GM23338 (cell line): Measurements from ENCODE around the gene LEPR.

Source experiments
- CREB1 ChIP-seq: fragments of 250-450 bp; sonication (Bioruptor Pico); IDR thresholded peaks from 2 replicates; pipeline ENCODE4 v1.5.0; 2020; ENCODE audit warnings: low read depth, mild to moderate bottlenecking, moderate library complexity
- CTCF ChIP-seq, 2 experiments: fragments of 200-600 bp in 1 of 2; sonication (generic) in 1 of 2; conservative IDR thresholded peaks; 2 replicates each; pipeline versions ENCODE4 v1.5.1 to v1.6.1; 2016 to 2017; ENCODE audit warnings: antibody characterized with exemption in 2 of 2, low read depth in 2 of 2, mild to moderate bottlenecking in 2 of 2, moderate library complexity in 1 of 2
- ETS1 ChIP-seq: IDR thresholded peaks from 2 replicates; pipeline ENCODE4 v1.6.1; 2016; ENCODE audit warnings: antibody characterized with exemption
- EZH2 ChIP-seq: fragments of 200-600 bp; sonication (generic); IDR thresholded peaks from one replicate; pipeline ENCODE4 v1.8.0; 2017; ENCODE audit warnings: antibody characterized with exemption, mild to moderate bottlenecking, low read depth; ENCODE audit not compliant: unreplicated experiment
- EZH2phosphoT487 ChIP-seq: fragments of 200-600 bp; sonication (generic); IDR thresholded peaks from one replicate; pipeline ENCODE4 v1.8.1; 2018; ENCODE audit warnings: antibody characterized with exemption; ENCODE audit not compliant: unreplicated experiment
- NANOG ChIP-seq: IDR thresholded peaks from 2 replicates; pipeline ENCODE4 v1.6.1; 2016; ENCODE audit warnings: antibody characterized with exemption, borderline replicate concordance
- POLR2AphosphoS5 ChIP-seq: IDR thresholded peaks from 2 replicates; pipeline ENCODE4 v1.6.1; 2016; ENCODE audit warnings: antibody characterized with exemption, low read depth
- REST ChIP-seq: IDR thresholded peaks from one replicate; pipeline ENCODE4 v1.6.1; 2018; ENCODE audit warnings: antibody characterized with exemption; ENCODE audit not compliant: unreplicated experiment
- STAT1 ChIP-seq: IDR thresholded peaks from one replicate; pipeline ENCODE4 v1.6.1; 2016; ENCODE audit warnings: antibody characterized with exemption; ENCODE audit not compliant: unreplicated experiment
- ZNF114 ChIP-seq: fragments of 250-450 bp; sonication (Bioruptor Pico); IDR thresholded peaks from 2 replicates; pipeline ENCODE4 v1.5.0; 2020; ENCODE audit warnings: mild to moderate bottlenecking, moderate library complexity
- ZNF331 ChIP-seq: fragments of 250-450 bp; sonication (Bioruptor Pico); IDR thresholded peaks from 2 replicates; pipeline ENCODE4 v1.5.0; 2020; ENCODE audit warnings: low read depth, mild to moderate bottlenecking, moderate library complexity

- TF ChIP-seq CTCF (conservative IDR thresholded peaks at IDR 0.05; ENCODE audit: low read depth in 2 of 2): no peak
- TF ChIP-seq NANOG: no peak
- no peak for TF ChIP-seq POLR2AphosphoS5
- no peak for TF ChIP-seq EZH2
- no peak for TF ChIP-seq REST
- no peak for TF ChIP-seq EZH2phosphoT487
- no peak for TF ChIP-seq STAT1
- no peak for TF ChIP-seq CREB1 (CRISPR knock-in tag)
- TF ChIP-seq ETS1: no peak
- TF ChIP-seq ZNF331 (CRISPR knock-in tag): no peak
- TF ChIP-seq ZNF114 (CRISPR knock-in tag): no peak
Observed at GRCh38 chr1:65441464-65441863, 21.0 kb downstream of the LEPR start.
